CD14-positive monocyte (primary cell): ENCODE measurements around the gene PCDH10. TPM values are rescaled to one million over a fixed set of nuclear protein-coding genes. Genes with fewer than 3 reads are reported as not detected.
A peak's percentile ranks its signal among the peaks of the same experiment; 100 is the strongest.

Experiments used
- DNase-seq, 3 donors: peaks; one replicate each; pipeline ENCODE4 v3.0.0-alpha.2; 2011 to 2022
- H2AFZ ChIP-seq: 2 replicates; pipeline ENCODE4 v1.6.0; 2012; ENCODE audit warnings: mild to moderate bottlenecking, low read depth, low read length, inconsistent platforms; ENCODE audit not compliant: insufficient read depth, poor library complexity, severe bottlenecking
- H3K27ac ChIP-seq, 2 donors: 1 replicate in 1 of 2; 2 replicates in 1 of 2; pipeline ENCODE4 v1.5.1; 2012 to 2013; ENCODE audit warnings: low read length in 2 of 2, control low read depth in 1 of 2, inconsistent platforms in 1 of 2, low read depth in 1 of 2, mild to moderate bottlenecking in 1 of 2
- H3K27me3 ChIP-seq, 2 donors: one replicate each; pipeline versions ENCODE4 v1.6.0 to v1.6.1; 2011 to 2013; ENCODE audit warnings: low read length in 2 of 2; ENCODE audit not compliant: control insufficient read depth in 2 of 2, insufficient read depth in 2 of 2
- H3K36me3 ChIP-seq, 2 donors: replicated peaks in 1 of 2; 1 replicate in 1 of 2; 2 replicates in 1 of 2; pipeline versions ENCODE4 v1.5.1 to v1.6.1; 2012 to 2013; ENCODE audit warnings: low read length in 2 of 2, control low read depth in 1 of 2, inconsistent platforms in 1 of 2, mild to moderate bottlenecking in 1 of 2; ENCODE audit not compliant: insufficient read depth in 2 of 2, control insufficient read depth in 1 of 2
- H3K4me1 ChIP-seq, 2 donors: 1 replicate in 1 of 2; 2 replicates in 1 of 2; pipeline versions ENCODE4 v1.5.1 to v1.6.1; 2012 to 2013; ENCODE audit warnings: low read length in 2 of 2, control low read depth in 1 of 2, inconsistent platforms in 1 of 2, mild to moderate bottlenecking in 1 of 2, moderate library complexity in 1 of 2; ENCODE audit not compliant: insufficient read depth in 2 of 2, control insufficient read depth in 1 of 2
- H3K4me2 ChIP-seq: replicated peaks from 2 replicates; pipeline ENCODE3; 2012; ENCODE audit warnings: low read length, moderate library complexity, mild to moderate bottlenecking; ENCODE audit not compliant: poor library complexity, severe bottlenecking; ENCODE audit errors: extremely low read depth
- H3K4me3 ChIP-seq, 3 experiments: fragments of 200-600 bp in 1 of 3; sonication (generic) in 1 of 3; replicated peaks in 1 of 3; 1 replicate in 2 of 3; 2 replicates in 1 of 3; pipeline ENCODE4 v1.5.1; 2011 to 2013; ENCODE audit warnings: low read length in 3 of 3, mild to moderate bottlenecking in 3 of 3, control low read depth in 2 of 3, low read depth in 2 of 3, inconsistent platforms in 1 of 3, moderate library complexity in 1 of 3
- H3K79me2 ChIP-seq: 2 replicates; pipeline ENCODE4 v1.6.0; 2012; ENCODE audit warnings: mild to moderate bottlenecking, control low read depth, inconsistent platforms, low read length, moderate library complexity; ENCODE audit not compliant: insufficient read depth
- H3K9ac ChIP-seq: 2 replicates; pipeline ENCODE4 v1.6.0; 2017; ENCODE audit warnings: low read length, mild to moderate bottlenecking; ENCODE audit not compliant: insufficient read depth, poor library complexity, severe bottlenecking
- H3K9me3 ChIP-seq, 2 donors: replicated peaks in 1 of 2; 1 replicate in 1 of 2; 2 replicates in 1 of 2; pipeline versions ENCODE4 v1.5.1 to v1.6.1; 2012 to 2013; ENCODE audit warnings: low read length in 2 of 2, control low read depth in 1 of 2; ENCODE audit not compliant: control insufficient read depth in 1 of 2, insufficient read depth in 1 of 2
- H4K20me1 ChIP-seq: 2 replicates; pipeline ENCODE4 v1.6.0; 2012; ENCODE audit warnings: mild to moderate bottlenecking, low read length, control low read depth, moderate library complexity; ENCODE audit not compliant: insufficient read depth
- H3K27ac Mint-ChIP-seq, 7 donors: one replicate each; pipeline ENCODE4 v1.8.0; 2020; ENCODE audit warnings: mild to moderate bottlenecking in 7 of 7, mixed read lengths in 7 of 7, moderate library complexity in 6 of 7, inconsistent platforms in 2 of 7
- H3K27me3 Mint-ChIP-seq, 3 donors: one replicate each; pipeline ENCODE4 v1.8.0; 2021 to 2022; ENCODE audit warnings: low read depth in 3 of 3, mild to moderate bottlenecking in 3 of 3, mixed read lengths in 3 of 3, moderate library complexity in 3 of 3, inconsistent platforms in 1 of 3
- H3K36me3 Mint-ChIP-seq, 2 donors: one replicate each; pipeline ENCODE4 v1.8.0; 2020; ENCODE audit warnings: mixed read lengths in 2 of 2, inconsistent platforms in 1 of 2, mild to moderate bottlenecking in 1 of 2
- H3K4me1 Mint-ChIP-seq: one replicate; pipeline ENCODE4 v1.8.0; 2020; ENCODE audit warnings: mild to moderate bottlenecking, mixed read lengths
- H3K4me3 Mint-ChIP-seq, 2 donors: one replicate each; pipeline ENCODE4 v1.8.0; 2020; ENCODE audit warnings: mild to moderate bottlenecking in 2 of 2, mixed read lengths in 2 of 2, moderate library complexity in 1 of 2
- H3K9me3 Mint-ChIP-seq, 7 donors: one replicate each; pipeline ENCODE4 v1.8.0; 2020 to 2022; ENCODE audit warnings: mixed read lengths in 7 of 7, mild to moderate bottlenecking in 6 of 7, moderate library complexity in 6 of 7, inconsistent platforms in 2 of 7
- WGBS: methylation state at CpG from one replicate; pipeline ENCODE4 v1.1.5; 2013; ENCODE audit warnings: missing lambda C conversion rate; ENCODE audit not compliant: insufficient coverage; 5-methylcytosine and 5-hydroxymethylcytosine counted together
- intact Hi-C, 2 donors: fragments of 100-400 bp; cut with micrococcal nuclease; formaldehyde crosslinking; loops; one replicate each; pipeline versions ENCODE4 v1.15.0 to v1.15.1; 2023
- polyA plus RNA-seq, 3 donors: library from polyadenylated mRNA; depleted of rRNA in 1 of 3; unstranded in 2 of 3; stranded (reverse) in 1 of 3; fragments of 300-500 nt in 2 of 3; fragments of >200 nt in 1 of 3; fragmentation: Illumina TruSeq in 2 of 3; gene quantifications; 1 replicate in 2 of 3; 2 replicates in 1 of 3; pipeline ENCODE4 v1.2.3, GENCODE V29; 2012 to 2021
- TF ChIP-seq, protein P1 (sequence below): fragments of 200-600 bp; IDR thresholded peaks from one replicate; pipeline ENCODE4 v1.8.0; 2022; ENCODE audit warnings: antibody characterized with exemption, mild to moderate bottlenecking

The PCDH10 gene
- polyA plus RNA-seq, 3 donors, result not detected

DNA sequence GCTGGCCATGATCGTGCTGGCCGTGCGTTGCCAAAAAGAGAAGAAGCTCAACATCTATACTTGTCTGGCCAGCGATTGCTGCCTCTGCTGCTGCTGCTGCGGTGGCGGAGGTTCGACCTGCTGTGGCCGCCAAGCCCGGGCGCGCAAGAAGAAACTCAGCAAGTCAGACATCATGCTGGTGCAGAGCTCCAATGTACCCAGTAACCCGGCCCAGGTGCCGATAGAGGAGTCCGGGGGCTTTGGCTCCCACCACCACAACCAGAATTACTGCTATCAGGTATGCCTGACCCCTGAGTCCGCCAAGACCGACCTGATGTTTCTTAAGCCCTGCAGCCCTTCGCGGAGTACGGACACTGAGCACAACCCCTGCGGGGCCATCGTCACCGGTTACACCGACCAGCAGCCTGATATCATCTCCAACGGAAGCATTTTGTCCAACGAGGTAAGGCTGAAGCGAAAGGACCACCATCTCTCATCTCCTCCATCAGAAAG, 3.3 kb downstream of the PCDH10 start:
- Mint-ChIP-seq H3K9me3 (peaks cover 4 to 31% (median 21%) of the 10 kb centered on the region in 7 donors), H3K4me3 (peak overlapping the region in 1 of 2 donors; percentile 65)
- 5% methylated on average over 22 of the region's 26 CpGs for WGBS

DNA sequence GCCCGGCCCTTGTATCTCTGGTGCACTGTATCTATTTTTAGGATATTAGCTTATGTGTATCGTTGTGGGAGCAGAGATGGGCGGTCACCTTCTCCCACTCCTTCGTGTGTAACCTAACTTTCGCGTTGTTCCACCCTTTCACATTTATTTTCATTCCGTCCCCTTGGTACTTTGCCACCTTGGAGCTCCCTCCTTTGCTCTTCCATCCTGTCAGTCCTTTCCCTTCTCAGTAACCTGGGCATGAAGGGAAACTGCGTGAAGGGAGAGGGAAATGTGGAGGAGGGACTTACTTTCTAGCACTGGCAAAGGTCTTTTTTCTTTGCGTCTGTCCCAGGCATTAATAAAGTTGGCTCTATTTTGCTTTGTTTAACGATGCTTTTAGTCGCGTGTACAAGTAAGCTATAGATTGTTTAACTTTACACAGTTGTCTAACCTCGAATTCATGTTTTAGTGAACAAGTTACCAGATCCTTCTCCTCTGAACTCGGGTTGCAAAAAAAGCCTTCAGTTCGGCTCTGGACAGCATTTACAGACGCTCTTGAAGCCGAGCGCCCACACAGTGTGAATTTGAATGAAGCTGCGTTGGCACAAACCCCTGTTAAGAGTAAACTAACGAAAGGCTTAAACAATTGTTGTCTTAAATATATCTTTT, 3.9 kb downstream of the PCDH10 start:
- H2AFZ ChIP-seq, result no peak overlapping the region
- TF ChIP-seq, protein P1, sequence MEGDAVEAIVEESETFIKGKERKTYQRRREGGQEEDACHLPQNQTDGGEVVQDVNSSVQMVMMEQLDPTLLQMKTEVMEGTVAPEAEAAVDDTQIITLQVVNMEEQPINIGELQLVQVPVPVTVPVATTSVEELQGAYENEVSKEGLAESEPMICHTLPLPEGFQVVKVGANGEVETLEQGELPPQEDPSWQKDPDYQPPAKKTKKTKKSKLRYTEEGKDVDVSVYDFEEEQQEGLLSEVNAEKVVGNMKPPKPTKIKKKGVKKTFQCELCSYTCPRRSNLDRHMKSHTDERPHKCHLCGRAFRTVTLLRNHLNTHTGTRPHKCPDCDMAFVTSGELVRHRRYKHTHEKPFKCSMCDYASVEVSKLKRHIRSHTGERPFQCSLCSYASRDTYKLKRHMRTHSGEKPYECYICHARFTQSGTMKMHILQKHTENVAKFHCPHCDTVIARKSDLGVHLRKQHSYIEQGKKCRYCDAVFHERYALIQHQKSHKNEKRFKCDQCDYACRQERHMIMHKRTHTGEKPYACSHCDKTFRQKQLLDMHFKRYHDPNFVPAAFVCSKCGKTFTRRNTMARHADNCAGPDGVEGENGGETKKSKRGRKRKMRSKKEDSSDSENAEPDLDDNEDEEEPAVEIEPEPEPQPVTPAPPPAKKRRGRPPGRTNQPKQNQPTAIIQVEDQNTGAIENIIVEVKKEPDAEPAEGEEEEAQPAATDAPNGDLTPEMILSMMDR, result no peak
- no peaks in the 10 kb centered on the region for H3K36me3 ChIP-seq
- peaks cover 4 to 30% of the 10 kb centered on the region in 2 donors for H3K9me3 ChIP-seq
- 11% methylated on average over 3 of the region's 20 CpGs for WGBS
- peaks cover 66 to 68% (median 67%) of the 10 kb centered on the region in 3 donors for H3K27me3 Mint-ChIP-seq
- no peak overlapping the region for H3K27ac ChIP-seq
- H3K4me1 Mint-ChIP-seq, result peaks cover 15% of the 10 kb centered on the region
- no peak overlapping the region for H3K9ac ChIP-seq
- DNase-seq, result no peak
- peaks cover 47 to 81% of the 10 kb centered on the region in 2 donors for H3K27me3 ChIP-seq
- H3K9me3 Mint-ChIP-seq, result peaks cover 4 to 31% (median 21%) of the 10 kb centered on the region in 7 donors
- intact Hi-C loops, result no loop called here
- no peak overlapping the region for H3K27ac Mint-ChIP-seq
- H3K79me2 ChIP-seq, result no peaks in the 10 kb centered on the region
- peaks cover 0 to 7% of the 10 kb centered on the region in 2 donors for H3K4me1 ChIP-seq
- H3K36me3 Mint-ChIP-seq, result peaks cover 4 to 8% of the 10 kb centered on the region in 2 donors
- no peak overlapping the region for H3K4me3 ChIP-seq
- no peak overlapping the region for H3K4me2 ChIP-seq
- peak overlapping the region in 1 of 2 donors; percentile 65 for H3K4me3 Mint-ChIP-seq
- H4K20me1 ChIP-seq, result no peaks in the 10 kb centered on the region

More for the DNA sequence above, 3.3 kb downstream of the PCDH10 start:
- Histone ChIP-seq H2AFZ (no peak overlapping the region), H3K9ac (no peak overlapping the region), H3K79me2 (no peaks in the 10 kb centered on the region), H3K4me2 (no peak overlapping the region), H4K20me1 (no peaks in the 10 kb centered on the region), H3K4me1 (peaks cover 0 to 7% of the 10 kb centered on the region in 2 donors), H3K36me3 (no peaks in the 10 kb centered on the region), H3K27ac (no peak overlapping the region), H3K4me3 (no peak overlapping the region), H3K9me3 (peaks cover 4 to 36% of the 10 kb centered on the region in 2 donors), H3K27me3 (peaks cover 52 to 87% of the 10 kb centered on the region in 2 donors)
- peaks cover 68 to 72% (median 71%) of the 10 kb centered on the region in 3 donors for H3K27me3 Mint-ChIP-seq
- no peak for DNase-seq
- H3K36me3 Mint-ChIP-seq, result peaks cover 4 to 8% of the 10 kb centered on the region in 2 donors
- peaks cover 15% of the 10 kb centered on the region for H3K4me1 Mint-ChIP-seq
- TF ChIP-seq, protein P1, result no peak
- no peak overlapping the region for H3K27ac Mint-ChIP-seq
- intact Hi-C loops, result no loop called here
